Endodermal cell (in vitro differentiated cells): Measurements from ENCODE around the gene STYXL2. TPM values are rescaled to one million over a fixed set of nuclear protein-coding genes. Genes with fewer than 3 reads are reported as not detected.

Experiments
- DNase-seq: peaks from one replicate; pipeline ENCODE4 v3.0.0-alpha.2; 2017
- H3K27ac ChIP-seq: 2 replicates; pipeline ENCODE4 v1.5.1; 2013; ENCODE audit warnings: mild to moderate bottlenecking, low read depth, low read length, moderate library complexity
- H3K27me3 ChIP-seq: 2 replicates; pipeline ENCODE4 v1.6.1; 2013; ENCODE audit warnings: mild to moderate bottlenecking, low read length, moderate library complexity; ENCODE audit not compliant: insufficient read depth, control insufficient read depth, poor library complexity, severe bottlenecking
- H3K36me3 ChIP-seq: 2 replicates; pipeline ENCODE4 v1.7.0; 2013; ENCODE audit warnings: mild to moderate bottlenecking, low read length, moderate library complexity; ENCODE audit not compliant: control insufficient read depth, insufficient read depth
- H3K4me1 ChIP-seq: one replicate; pipeline ENCODE4 v1.7.0; 2013; ENCODE audit warnings: low read length; ENCODE audit not compliant: control insufficient read depth, insufficient read depth
- H3K4me3 ChIP-seq: 2 replicates; pipeline ENCODE4 v1.5.1; 2013; ENCODE audit warnings: mild to moderate bottlenecking, low read length, moderate library complexity
- H3K9ac ChIP-seq: 2 replicates; pipeline ENCODE4 v1.6.1; 2013; ENCODE audit warnings: mild to moderate bottlenecking, low read length, moderate library complexity; ENCODE audit not compliant: poor library complexity, severe bottlenecking; ENCODE audit errors: extremely low read depth
- H3K9me3 ChIP-seq: 2 replicates; pipeline ENCODE4 v1.6.1; 2013; ENCODE audit warnings: mild to moderate bottlenecking, low read length, moderate library complexity; ENCODE audit not compliant: control insufficient read depth
- H3K27ac Mint-ChIP-seq: 2 replicates; pipeline ENCODE4 v1.8.0; 2020; ENCODE audit warnings: mixed read lengths
- H3K27me3 Mint-ChIP-seq: 2 replicates; pipeline ENCODE4 v1.8.0; 2021; ENCODE audit warnings: mild to moderate bottlenecking, mixed read lengths; ENCODE audit not compliant: insufficient read depth
- H3K36me3 Mint-ChIP-seq: 2 replicates; pipeline ENCODE4 v1.8.0; 2020; ENCODE audit warnings: low read depth, mixed read lengths
- H3K4me1 Mint-ChIP-seq: 2 replicates; pipeline ENCODE4 v1.8.0; 2020; ENCODE audit warnings: mixed read lengths
- H3K4me3 Mint-ChIP-seq: 2 replicates; pipeline ENCODE4 v1.8.0; 2020; ENCODE audit warnings: mild to moderate bottlenecking, moderate library complexity, mixed read lengths
- H3K9me3 Mint-ChIP-seq: 2 replicates; pipeline ENCODE4 v1.8.0; 2020; ENCODE audit warnings: mild to moderate bottlenecking, mixed read lengths
- CTCF ChIP-seq: fragments of 200-600 bp; sonication (generic); conservative IDR thresholded peaks from 2 replicates; pipeline ENCODE4 v1.5.0; 2021; ENCODE audit warnings: antibody characterized with exemption, mild to moderate bottlenecking
- WGBS, 2 experiments: methylation state at CpG; one replicate each; pipeline versions ENCODE4 v1.1.5 to v1.1.7; 2013; ENCODE audit warnings: missing lambda C conversion rate in 2 of 2, mixed read lengths in 1 of 2; ENCODE audit not compliant: insufficient coverage in 1 of 2, insufficient read length in 1 of 2; 5-methylcytosine and 5-hydroxymethylcytosine counted together
- total RNA-seq, 2 donors: library from RNA; stranded (reverse); fragmentation: NEBNext Ultra II Directional in 1 of 2; extraction: Animal tissue kit (Norgen Biotek cat#: 25700) in 1 of 2; gene quantifications; 2 replicates in 1 of 2; 3 replicates in 1 of 2; pipeline ENCODE4 v1.2.1, GENCODE V29; 2021

The STYXL2 gene
- total RNA-seq, 2 donors from 2014 or later = 0.99 to 5.2 TPM

- whole genome bisulfite sequencing, 2 experiments = 76 to 85% methylated on average over 2 to 5 of the region's 5 CpGs
- Mint-ChIP-seq H3K4me3 (no peak overlapping the region), H3K9me3 (no peaks in the 10 kb centered on the region), H3K27ac (no peak overlapping the region), H3K4me1 (peaks cover 43% of the 10 kb centered on the region), H3K36me3 (no peaks in the 10 kb centered on the region), H3K27me3 (peaks cover 11% of the 10 kb centered on the region)
- no peaks in the 10 kb centered on the region for H3K36me3 ChIP-seq
- H3K27ac ChIP-seq = no peak overlapping the region
- no peak overlapping the region for H3K9ac ChIP-seq
- no peak for TF ChIP-seq CTCF
- H3K4me3 ChIP-seq = no peak overlapping the region
- peaks cover 9% of the 10 kb centered on the region for H3K27me3 ChIP-seq
- H3K9me3 ChIP-seq = no peaks in the 10 kb centered on the region
- peaks cover 19% of the 10 kb centered on the region for H3K4me1 ChIP-seq
- no peak for DNase-seq
These were observed 24.3 kb downstream of the STYXL2 start for GRCh38 chr1:167118188-167118587.

GRCh38 chr1:167119696-167120095 lies 25.8 kb downstream of the STYXL2 start:
- no peak overlapping the region for H3K27ac Mint-ChIP-seq
- no peak overlapping the region for H3K4me3 ChIP-seq
- no peaks in the 10 kb centered on the region for H3K36me3 ChIP-seq
- peaks cover 11% of the 10 kb centered on the region for H3K27me3 Mint-ChIP-seq
- TF ChIP-seq CTCF = no peak
- peaks cover 19% of the 10 kb centered on the region for H3K4me1 ChIP-seq
- no peaks in the 10 kb centered on the region for H3K9me3 Mint-ChIP-seq
- H3K27me3 ChIP-seq = peaks cover 9% of the 10 kb centered on the region
- no peaks in the 10 kb centered on the region for H3K36me3 Mint-ChIP-seq
- peaks cover 43% of the 10 kb centered on the region for H3K4me1 Mint-ChIP-seq
- DNase-seq = peak; percentile 65
- no peak overlapping the region for H3K9ac ChIP-seq
- WGBS, 2 experiments = 95 to 100% methylated on average over 1 to 3 of the region's 3 CpGs
- no peak overlapping the region for H3K27ac ChIP-seq
- no peak overlapping the region for H3K4me3 Mint-ChIP-seq
- no peaks in the 10 kb centered on the region for H3K9me3 ChIP-seq

GRCh38 chr1:167120899-167121298 lies 27.0 kb downstream of the STYXL2 start:
- Mint-ChIP-seq H3K27ac (no peak overlapping the region), H3K9me3 (no peaks in the 10 kb centered on the region), H3K27me3 (peaks cover 17% of the 10 kb centered on the region), H3K36me3 (no peaks in the 10 kb centered on the region), H3K4me1 (peaks cover 39% of the 10 kb centered on the region), H3K4me3 (peak overlapping the region; percentile 58)
- H3K4me1 ChIP-seq = peaks cover 19% of the 10 kb centered on the region
- no peak overlapping the region for H3K9ac ChIP-seq
- H3K27ac ChIP-seq = no peak overlapping the region
- no peaks in the 10 kb centered on the region for H3K9me3 ChIP-seq
- WGBS, 2 experiments = 86% methylated on average over 7 to 13 of the region's 13 CpGs
- H3K27me3 ChIP-seq = peaks cover 9% of the 10 kb centered on the region
- no peak overlapping the region for H3K4me3 ChIP-seq
- TF ChIP-seq CTCF = peak; percentile 7
- DNase-seq = no peak
- no peaks in the 10 kb centered on the region for H3K36me3 ChIP-seq
